ENCODE data around the gene SUCLG1. TPM values are rescaled to one million over a fixed set of nuclear protein-coding genes. Genes with fewer than 3 reads are reported as not detected.
A peak's percentile ranks its signal among the peaks of the same experiment; 100 is the strongest.

Gene SUCLG1
- total and polyA plus RNA-seq, 2 of the 8 experiments (the other 6 are each of a cell fraction or from before 2014, with no cell fraction given) = 19.9 to 40.0 TPM

- Histone ChIP-seq H2BK5ac (ENCODE audit: low read depth, low read length) (no peak overlapping the region), H2BK15ac (ENCODE audit: low read length) (no peak overlapping the region), H2AFZ (ENCODE audit: low read length) (no peak overlapping the region), H3K36me3 (ENCODE audit: control insufficient read depth in 2 of 4, insufficient read depth in 4 of 4, low read length in 3 of 4) (no peaks in the 10 kb centered on the region), H3K14ac (ENCODE audit: insufficient read length) (no peak overlapping the region), H3K27me3 (replicated peaks in 1 of 4; ENCODE audit: control insufficient read depth in 3 of 4, extremely low read depth in 1 of 4, insufficient read depth in 3 of 4, low read length in 3 of 4) (no peaks in the 10 kb centered on the region; a peak in 1 of 7 replicates), H3K56ac (replicated peaks; ENCODE audit: insufficient read length, low read depth, low read length) (no peak overlapping the region), H4K5ac (ENCODE audit: insufficient read length, low read depth, low read length) (no peak overlapping the region), H4K20me1 (replicated peaks in 1 of 2; ENCODE audit: control insufficient read depth in 1 of 2, insufficient read depth in 2 of 2, low read length in 2 of 2) (no peaks in the 10 kb centered on the region), H3K79me2 (ENCODE audit: control insufficient read depth in 1 of 2, insufficient read depth in 2 of 2, low read length in 2 of 2) (no peaks in the 10 kb centered on the region), H3K9ac (replicated peaks in 1 of 4; ENCODE audit: extremely low read depth in 1 of 4, low read depth in 3 of 4, low read length in 3 of 4) (no peak overlapping the region), H3K23me2 (ENCODE audit: low read depth, low read length) (no peaks in the 10 kb centered on the region), H2BK12ac (ENCODE audit: low read depth, low read length) (no peak overlapping the region), H3K27ac (ENCODE audit: low read depth, low read length) (no peak overlapping the region), H3K4me2 (ENCODE audit: insufficient read depth in 1 of 2, low read depth in 2 of 2, low read length in 2 of 2) (no peak overlapping the region), H3K4me1 (replicated peaks in 1 of 4; ENCODE audit: control insufficient read depth in 3 of 4, insufficient read depth in 4 of 4, low read length in 3 of 4) (no peaks in the 10 kb centered on the region), H2AK5ac (ENCODE audit: low read depth, low read length) (no peak overlapping the region), H3K4ac (replicated peaks; ENCODE audit: insufficient read length, low read depth, low read length) (no peak overlapping the region), H4K91ac (replicated peaks; ENCODE audit: insufficient read length, low read length) (no peak overlapping the region), H3K79me1 (ENCODE audit: low read depth, low read length) (no peaks in the 10 kb centered on the region), H3K23ac (ENCODE audit: insufficient read length) (no peak overlapping the region), H3K18ac (ENCODE audit: extremely low read depth, low read length) (no peak overlapping the region), H3K9me3 (ENCODE audit: insufficient read depth in 2 of 2, low read depth in 1 of 2, low read length in 1 of 2) (no peaks in the 10 kb centered on the region), H2BK120ac (replicated peaks; ENCODE audit: low read depth, low read length) (no peak overlapping the region), H2BK20ac (ENCODE audit: low read length) (no peak overlapping the region), H3K4me3 (ENCODE audit: extremely low read depth in 1 of 4, insufficient read depth in 2 of 4, low read depth in 3 of 4, low read length in 4 of 4) (no peak overlapping the region), H4K8ac (ENCODE audit: extremely low read depth, insufficient read depth, low read length) (no peak overlapping the region)
- peak; percentile 63 for FAIRE-seq
- CTCF ChIA-PET (ENCODE audit: partially characterized antibody) = interaction anchor here (1.3 kb wide), 1 partner anchor 135 kb away, joined by 3 read pairs; no protein-coding TSS in a partner anchor
- POLR2A ChIA-PET (ENCODE audit: partially characterized antibody) = no interaction called here
- no peak for DNase-seq (ENCODE audit: low read depth in 1 of 2, low spot score in 2 of 2)
- 35% methylated on average over 8 of the region's 8 CpGs; no CpG with 5 or more reads in 1 of the 2 experiments for WGBS, 2 experiments (ENCODE audit: extremely low coverage in 1 of 2, insufficient coverage in 1 of 2, insufficient read length in 1 of 2, insufficient replicate concordance in 2 of 2, low coverage in 1 of 2, low lambda C conversion rate in 2 of 2, missing lambda C conversion rate in 1 of 2)
- TF ChIP-seq TCF12 (IDR thresholded peaks at IDR 0.05; ENCODE audit: low read depth, low read length) = no peak
- TF ChIP-seq EP300 (IDR thresholded peaks at IDR 0.05; ENCODE audit: borderline replicate concordance in 1 of 2, low read depth in 2 of 2, low read length in 2 of 2) = no peak
- no peak for TF ChIP-seq SAP30 (IDR thresholded peaks at IDR 0.05; ENCODE audit: insufficient read depth, insufficient replicate concordance, low read length)
- TF ChIP-seq MAX (IDR thresholded peaks at IDR 0.05) = no peak
- TF ChIP-seq, protein P1, sequence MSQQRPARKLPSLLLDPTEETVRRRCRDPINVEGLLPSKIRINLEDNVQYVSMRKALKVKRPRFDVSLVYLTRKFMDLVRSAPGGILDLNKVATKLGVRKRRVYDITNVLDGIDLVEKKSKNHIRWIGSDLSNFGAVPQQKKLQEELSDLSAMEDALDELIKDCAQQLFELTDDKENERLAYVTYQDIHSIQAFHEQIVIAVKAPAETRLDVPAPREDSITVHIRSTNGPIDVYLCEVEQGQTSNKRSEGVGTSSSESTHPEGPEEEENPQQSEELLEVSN (IDR thresholded peaks at IDR 0.05) = no peak
- TF ChIP-seq BRCA1 (IDR thresholded peaks at IDR 0.05; ENCODE audit: low read depth, low read length) = no peak
- no peak for TF ChIP-seq BCL11A (IDR thresholded peaks at IDR 0.05; ENCODE audit: low read depth in 2 of 2, low read length in 2 of 2)
- TF ChIP-seq SIX5 (IDR thresholded peaks at IDR 0.05; ENCODE audit: low read depth, low read length) = no peak
- TF ChIP-seq, protein P2, sequence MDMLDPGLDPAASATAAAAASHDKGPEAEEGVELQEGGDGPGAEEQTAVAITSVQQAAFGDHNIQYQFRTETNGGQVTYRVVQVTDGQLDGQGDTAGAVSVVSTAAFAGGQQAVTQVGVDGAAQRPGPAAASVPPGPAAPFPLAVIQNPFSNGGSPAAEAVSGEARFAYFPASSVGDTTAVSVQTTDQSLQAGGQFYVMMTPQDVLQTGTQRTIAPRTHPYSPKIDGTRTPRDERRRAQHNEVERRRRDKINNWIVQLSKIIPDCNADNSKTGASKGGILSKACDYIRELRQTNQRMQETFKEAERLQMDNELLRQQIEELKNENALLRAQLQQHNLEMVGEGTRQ (IDR thresholded peaks at IDR 0.05; ENCODE audit: low read length) = no peak
- no peak for TF ChIP-seq POU5F1 (IDR thresholded peaks at IDR 0.05; ENCODE audit: low read depth, low read length)
- no peak for TF ChIP-seq HDAC2 (IDR thresholded peaks at IDR 0.05; ENCODE audit: borderline replicate concordance in 1 of 2, low read depth in 2 of 2, low read length in 2 of 2)
These were observed 36.6 kb upstream of the SUCLG1 start for GRCh38 chr2:84495539-84496146.

All from H1 (cell line).